ENCODE results near the gene TIE1. TPM values are rescaled to one million over a fixed set of nuclear protein-coding genes. Genes with fewer than 3 reads are reported as not detected.

The TIE1 gene
- total and polyA plus RNA-seq, 2 donors (not counting 3 experiments of a cell fraction or from before 2014, with no cell fraction given), result 531 to 620 TPM

Small RNA genes within 50 kb of the gene (microRNA-seq; reads per million reads assigned to microRNA genes)
- gene MIR6734 (ENCODE audit: borderline number of aligned reads, borderline replicate concordance), result 1.9 reads per million

Other genes with a start within 250 kb of the TIE1 start
- gene EBNA1BP2, start 128.7 kb upstream of the TIE1 start, total RNA-seq, result 104 and 105 TPM in 2 replicates
- 32.1 and 47.8 TPM in 2 replicates for gene EBNA1BP2, start 128.7 kb upstream of the TIE1 start, polyA plus RNA-seq
- 0.28 and 0.88 TPM in 2 replicates for gene CFAP57, start 128.7 kb upstream of the TIE1 start, total RNA-seq
- gene CFAP57, start 128.7 kb upstream of the TIE1 start, polyA plus RNA-seq, result 0.83 and 0.91 TPM in 2 replicates
- gene TMEM125, start 31.0 kb upstream of the TIE1 start, total RNA-seq, result not detected in 2 replicates
- gene TMEM125, start 31.0 kb upstream of the TIE1 start, polyA plus RNA-seq, result 0.06 and 0.17 TPM in 2 replicates
- not detected in 2 replicates for gene C1orf210, start 15.4 kb upstream of the TIE1 start, total RNA-seq
- not detected in 2 replicates for gene C1orf210, start 15.4 kb upstream of the TIE1 start, polyA plus RNA-seq
- gene MPL, start 36.8 kb downstream of the TIE1 start, total RNA-seq, result 0.18 and 0.24 TPM in 2 replicates
- gene MPL, start 36.8 kb downstream of the TIE1 start, polyA plus RNA-seq, result 0.13 and 0.14 TPM in 2 replicates
- 156 and 170 TPM in 2 replicates for gene CDC20, start 58.0 kb downstream of the TIE1 start, total RNA-seq
- 129 and 130 TPM in 2 replicates for gene CDC20, start 58.0 kb downstream of the TIE1 start, polyA plus RNA-seq
- gene ELOVL1, start 67.0 kb downstream of the TIE1 start, total RNA-seq, result 126 and 134 TPM in 2 replicates
- gene ELOVL1, start 67.0 kb downstream of the TIE1 start, polyA plus RNA-seq, result 303 and 353 TPM in 2 replicates
- 41.9 and 45.6 TPM in 2 replicates for gene MED8, start 88.8 kb downstream of the TIE1 start, total RNA-seq
- 15.9 and 19.6 TPM in 2 replicates for gene MED8, start 88.8 kb downstream of the TIE1 start, polyA plus RNA-seq
- 49.9 and 50.3 TPM in 2 replicates for gene SZT2, start 88.9 kb downstream of the TIE1 start, total RNA-seq
- gene SZT2, start 88.9 kb downstream of the TIE1 start, polyA plus RNA-seq, result 11.4 TPM in 2 replicates
- 266 and 342 TPM in 2 replicates for gene HYI, start 152.9 kb downstream of the TIE1 start, total RNA-seq
- gene HYI, start 152.9 kb downstream of the TIE1 start, polyA plus RNA-seq, result 324 and 351 TPM in 2 replicates
- 271 and 338 TPM in 2 replicates for gene PTPRF, start 229.9 kb downstream of the TIE1 start, total RNA-seq
- 217 and 267 TPM in 2 replicates for gene PTPRF, start 229.9 kb downstream of the TIE1 start, polyA plus RNA-seq